Stimulated activated CD8-positive, alpha-beta memory T cell treated with anti-CD3 and anti-CD28 coated beads, Interleukin-2, amount 100 ng/mL, for 1 hour (primary cell): Measurements from ENCODE around the gene CLPTM1.

Experiments used
- DNase-seq, 2 donors: peaks; one replicate each; pipeline ENCODE4 v3.0.0-alpha.2; 2020; ENCODE audit warnings: low read depth in 2 of 2

The CLPTM1 gene

DNA sequence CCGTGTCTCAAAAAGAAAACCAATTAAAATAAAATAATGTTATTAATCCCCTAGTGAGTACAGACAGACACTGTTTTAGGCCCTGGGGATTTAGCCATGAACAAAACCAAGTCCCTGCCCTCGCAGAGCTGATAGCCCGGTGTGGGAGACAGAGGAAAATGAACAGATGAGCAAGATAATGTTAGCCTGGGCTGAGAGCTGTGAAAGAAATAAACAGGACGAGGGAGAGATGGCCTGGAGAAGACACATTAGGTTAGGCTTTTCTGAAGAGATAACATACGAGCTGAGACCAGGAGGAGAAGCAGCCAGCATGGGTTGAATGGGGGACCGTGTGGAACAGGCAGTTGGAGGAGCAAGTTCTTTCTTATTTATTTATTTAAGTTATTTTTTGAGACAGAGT lies 55.1 kb downstream of the CLPTM1 start:
- DNase-seq: no peak

DNA sequence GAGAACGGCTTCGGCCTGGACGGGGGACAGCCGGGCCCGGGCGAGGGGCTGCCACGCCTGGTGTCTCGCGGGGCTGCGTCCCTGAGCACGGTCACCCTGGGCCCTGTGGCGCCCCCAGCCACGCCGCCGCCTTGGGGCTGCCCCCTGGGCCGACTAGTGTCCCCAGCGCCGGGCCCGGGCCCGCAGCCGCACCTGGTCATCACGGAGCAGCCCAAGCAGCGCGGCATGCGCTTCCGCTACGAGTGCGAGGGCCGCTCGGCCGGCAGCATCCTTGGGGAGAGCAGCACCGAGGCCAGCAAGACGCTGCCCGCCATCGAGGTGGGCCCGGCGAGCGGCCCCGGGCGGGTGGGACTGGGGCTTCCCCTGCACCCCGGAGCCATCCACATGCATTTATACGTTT lies 56.8 kb downstream of the CLPTM1 start:
- no peak for DNase-seq

- peak; percentile 53 to 57 for DNase-seq
Measured at GRCh38 chr19:45016388-45017314, 61.5 kb downstream of the CLPTM1 start.

DNA sequence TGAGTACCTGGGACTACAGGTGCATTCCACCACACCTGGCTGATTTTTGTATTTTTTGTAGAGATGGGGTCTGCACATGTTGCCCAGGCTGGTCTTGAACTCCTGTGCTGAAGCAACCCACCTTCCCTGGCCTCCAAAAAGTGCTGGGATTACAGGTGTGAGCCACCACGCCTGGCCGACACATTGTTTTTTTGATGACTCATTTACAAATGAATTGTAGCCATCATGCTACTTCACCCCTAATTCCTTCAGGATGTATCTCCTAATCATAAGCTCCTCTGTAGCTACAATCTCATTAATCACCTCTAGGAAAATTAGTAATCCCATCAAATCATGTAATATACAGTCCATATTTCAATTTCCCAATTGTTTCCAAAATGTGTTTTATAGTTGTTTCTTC lies 64.0 kb downstream of the CLPTM1 start:
- no peak for DNase-seq

- DNase-seq: no peak
Measured at GRCh38 chr19:45020071-45020470, 64.9 kb downstream of the CLPTM1 start.

GRCh38 chr19:45021971-45022370 lies 66.8 kb downstream of the CLPTM1 start:
- DNase-seq: no peak

DNA sequence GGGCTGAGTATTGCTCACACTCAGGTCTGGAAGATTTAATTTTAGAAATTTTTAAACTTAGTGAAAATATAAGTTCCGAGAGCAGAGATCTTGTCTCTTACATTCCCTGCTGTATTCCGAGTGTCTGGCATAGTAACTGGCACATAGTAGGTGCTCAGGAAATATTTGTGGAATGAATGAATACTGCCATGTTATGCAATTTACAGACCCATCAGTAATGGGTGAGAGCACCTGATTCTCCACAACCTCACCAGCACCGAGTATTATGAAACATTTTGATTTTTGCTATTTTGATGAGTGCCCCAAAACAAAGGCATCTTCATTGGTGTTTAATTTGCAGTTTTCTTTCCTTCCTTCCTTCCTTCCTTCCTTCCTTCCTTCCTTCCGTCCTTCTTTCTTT lies 67.9 kb downstream of the CLPTM1 start:
- DNase-seq: no peak

DNA sequence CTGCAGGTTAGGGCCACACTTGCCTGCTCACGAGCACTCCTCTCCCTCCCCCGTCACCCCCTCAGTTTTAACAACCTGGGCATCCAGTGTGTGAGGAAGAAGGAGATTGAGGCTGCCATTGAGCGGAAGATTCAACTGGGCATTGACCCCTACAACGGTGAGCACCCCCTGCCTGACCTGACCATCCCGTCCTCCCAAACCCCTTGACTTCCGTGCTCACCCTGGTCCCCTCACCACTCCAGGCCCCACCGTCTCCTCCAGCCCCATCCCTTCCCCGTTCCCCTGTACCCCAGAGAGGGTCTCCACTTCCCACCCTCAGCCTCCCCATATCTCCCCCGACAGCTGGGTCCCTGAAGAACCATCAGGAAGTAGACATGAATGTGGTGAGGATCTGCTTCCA lies 70.1 kb downstream of the CLPTM1 start:
- no peak for DNase-seq

DNA sequence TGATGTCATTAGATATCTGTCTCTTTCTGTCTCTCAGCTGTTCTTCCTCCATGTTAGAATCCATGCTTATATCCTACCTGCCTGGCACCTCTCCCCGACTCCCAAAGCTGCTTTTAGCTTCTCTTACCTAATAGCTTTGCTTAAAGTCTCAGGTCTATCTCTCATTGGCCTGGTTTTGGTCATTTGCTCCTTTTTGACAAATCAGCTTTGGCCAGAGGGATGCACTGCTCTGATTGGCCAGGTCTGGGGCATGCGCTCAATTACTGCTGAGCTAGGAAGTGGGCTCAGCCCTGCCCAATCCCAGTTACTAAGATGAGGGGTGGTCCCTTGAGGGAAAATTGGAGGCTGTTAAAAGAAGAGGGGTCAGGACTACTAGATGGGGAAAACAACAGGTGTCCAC lies 72.2 kb downstream of the CLPTM1 start:
- DNase-seq: no peak

GRCh38 chr19:45030825-45031224 lies 75.6 kb downstream of the CLPTM1 start:
- DNase-seq: no peak

- no peak for DNase-seq
Measured at GRCh38 chr19:45032421-45032820, 77.2 kb downstream of the CLPTM1 start.

DNA sequence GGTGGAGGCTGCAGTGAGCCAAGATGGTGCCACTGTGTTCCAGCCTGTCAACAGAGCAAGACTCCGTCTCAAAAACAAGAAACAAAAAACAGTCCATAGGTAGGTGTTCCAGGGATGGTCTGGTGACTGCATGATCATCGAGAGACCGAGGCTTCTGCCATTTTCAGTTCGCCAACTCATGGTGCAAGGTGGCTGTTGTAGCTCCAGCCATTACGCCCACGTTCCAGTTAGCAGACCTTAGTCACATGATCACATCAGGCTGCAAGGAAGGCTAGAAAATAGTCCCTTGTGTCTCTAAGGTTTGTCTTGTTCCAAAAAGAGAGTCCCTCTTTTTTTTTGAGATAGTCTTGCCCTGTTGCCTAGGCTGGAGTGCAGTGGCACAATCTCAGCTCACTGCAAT lies 80.6 kb downstream of the CLPTM1 start:
- DNase-seq: no peak

GRCh38 chr19:45037393-45038169 lies 82.4 kb downstream of the CLPTM1 start:
- no peak for DNase-seq

GRCh38 chr19:45038931-45039893 lies 84.0 kb downstream of the CLPTM1 start, which contains the start of gene CLASRP:
CLASRP (plus strand) TSS chr19:45039045; CDS start chr19:45040213, 1,168 bp downstream.
- DNase-seq: peak; percentile 74 to 82

DNA sequence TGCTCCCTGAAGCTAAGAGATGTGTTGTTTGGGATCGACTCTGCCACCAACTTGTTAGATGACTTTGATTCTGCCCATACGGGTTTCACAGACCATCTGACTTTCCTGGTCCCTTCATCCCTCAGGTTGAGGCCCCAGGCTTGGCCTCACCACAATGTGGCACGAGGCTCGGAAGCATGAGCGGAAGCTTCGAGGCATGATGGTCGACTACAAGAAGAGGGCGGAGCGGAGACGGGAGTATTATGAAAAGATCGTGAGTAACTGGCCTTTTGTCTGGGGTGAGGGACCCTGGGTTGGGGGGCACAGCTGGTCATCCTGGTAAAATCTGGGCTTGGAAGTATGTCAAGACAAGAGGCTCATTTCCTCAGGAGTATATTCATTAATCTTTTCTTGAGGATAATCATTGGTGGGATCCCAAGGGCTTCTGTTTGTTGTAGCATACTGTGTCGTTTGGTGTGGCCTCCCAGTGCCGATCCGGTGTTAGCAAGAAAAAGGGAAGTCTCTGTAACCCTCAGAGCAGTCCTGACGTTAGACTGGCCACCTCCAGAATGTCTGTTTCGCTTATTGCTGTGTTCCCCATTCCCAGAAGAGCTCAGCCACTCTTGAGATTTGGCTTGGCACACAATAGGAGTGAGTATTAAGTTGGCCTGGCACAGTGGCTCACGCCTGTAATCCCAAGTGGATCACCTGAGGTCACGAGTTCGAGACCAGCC lies 85.0 kb downstream of the CLPTM1 start:
- no peak for DNase-seq

DNA sequence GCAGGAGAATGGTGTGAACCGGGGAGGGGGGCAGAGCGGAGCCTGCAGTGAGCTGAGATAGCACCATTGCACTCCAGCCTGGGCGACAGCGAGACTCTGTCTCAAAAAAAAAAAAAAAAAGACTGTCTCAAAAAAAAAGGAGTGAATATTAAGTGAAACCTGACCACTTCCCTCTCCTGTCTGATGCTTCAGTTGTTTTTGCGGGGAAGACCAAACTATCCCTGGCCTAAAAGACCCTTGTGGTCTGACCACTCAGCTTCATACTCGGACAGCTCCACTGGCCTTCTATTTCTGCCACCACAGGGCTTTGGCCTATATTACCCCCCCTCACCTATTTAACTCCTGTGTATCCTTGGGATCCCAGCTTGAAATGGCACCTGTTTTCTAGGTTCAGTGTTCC lies 85.9 kb downstream of the CLPTM1 start:
- no peak for DNase-seq
